Colonic mucosa (tissue), 4 donors: ENCODE data around the gene PGA4. TPM values are rescaled to one million over a fixed set of nuclear protein-coding genes. Genes with fewer than 3 reads are reported as not detected.
"Not testable (repeated sequence)": the region's sequence is repeated elsewhere in the genome, so short reads cannot be mapped to it uniquely, and the experiment has no call there.

Experiments
- DNase-seq: peaks from one replicate; pipeline ENCODE4 v3.0.0-alpha.2; 2020
- H3K27ac ChIP-seq: fragments of 200-600 bp; one replicate; pipeline ENCODE4 v1.8.0; 2021
- H3K27me3 ChIP-seq: fragments of 200-600 bp; one replicate; pipeline ENCODE4 v1.8.0; 2021
- H3K36me3 ChIP-seq: fragments of 200-600 bp; one replicate; pipeline ENCODE4 v1.8.0; 2021
- H3K4me1 ChIP-seq: fragments of 200-600 bp; one replicate; pipeline ENCODE4 v1.8.0; 2021; ENCODE audit warnings: mild to moderate bottlenecking
- H3K4me3 ChIP-seq: fragments of 200-600 bp; one replicate; pipeline ENCODE4 v1.8.0; 2021
- H3K9ac ChIP-seq, 2 donors: one replicate each; pipeline ENCODE4 v1.7.0; 2013; ENCODE audit warnings: control low read depth in 2 of 2, low read depth in 2 of 2, low read length in 2 of 2
- H3K9me3 ChIP-seq: fragments of 200-600 bp; one replicate; pipeline ENCODE4 v1.8.0; 2021
- intact Hi-C: fragments of 100-400 bp; cut with DNase I; formaldehyde crosslinking; loops from one replicate; pipeline ENCODE4 v1.14.1; 2022
- total RNA-seq, 2 donors: library from RNA; stranded (reverse); fragmentation: NEBNext Ultra II Directional in 1 of 2; extraction: Animal tissue kit (Norgen Biotek cat#: 25700) in 1 of 2; gene quantifications; one replicate each; pipeline ENCODE4 v1.2.1, GENCODE V29; 2021
- TF ChIP-seq, protein P1 (sequence below): fragments of 200-600 bp; IDR thresholded peaks from one replicate; pipeline ENCODE4 v1.8.0; 2022; ENCODE audit warnings: antibody characterized with exemption, mild to moderate bottlenecking
- donor health status: healthy.
- donor health status: DM: no; HTN: no; CAD: no.
- donor health status: DM: no; HTN: no; CAD: no.

PGA4 gene
- total RNA-seq, 2 donors from 2014 or later, result not detected

DNA sequence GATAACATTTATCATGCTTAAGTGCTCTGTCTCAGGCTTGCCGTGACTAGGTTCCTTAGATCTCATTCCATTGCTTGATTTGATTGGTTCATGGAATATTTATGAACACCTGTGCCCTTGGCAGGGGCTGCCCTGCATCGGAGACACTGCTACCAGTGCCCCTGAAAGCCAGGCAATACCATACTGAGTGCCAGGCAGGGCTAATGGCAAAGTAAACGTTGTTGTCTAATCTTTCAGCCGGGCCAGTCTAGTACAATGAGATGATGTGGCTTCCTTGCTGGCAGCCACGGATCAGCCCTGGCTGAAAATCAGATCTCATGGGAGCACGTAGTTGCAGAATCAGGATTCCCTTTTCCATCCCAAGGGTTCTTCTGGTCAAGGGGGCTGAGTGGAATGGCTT is 23.8 kb upstream of the PGA4 start:
- Histone ChIP-seq H3K36me3 (no peaks in the 10 kb centered on the region), H3K9me3 (no peaks in the 10 kb centered on the region), H3K27ac (no peak overlapping the region), H3K27me3 (no peaks in the 10 kb centered on the region), H3K4me3 (no peak overlapping the region), H3K4me1 (no peaks in the 10 kb centered on the region), H3K9ac (no peak overlapping the region)
- intact Hi-C loops, result no loop called here
- TF ChIP-seq, protein P1, sequence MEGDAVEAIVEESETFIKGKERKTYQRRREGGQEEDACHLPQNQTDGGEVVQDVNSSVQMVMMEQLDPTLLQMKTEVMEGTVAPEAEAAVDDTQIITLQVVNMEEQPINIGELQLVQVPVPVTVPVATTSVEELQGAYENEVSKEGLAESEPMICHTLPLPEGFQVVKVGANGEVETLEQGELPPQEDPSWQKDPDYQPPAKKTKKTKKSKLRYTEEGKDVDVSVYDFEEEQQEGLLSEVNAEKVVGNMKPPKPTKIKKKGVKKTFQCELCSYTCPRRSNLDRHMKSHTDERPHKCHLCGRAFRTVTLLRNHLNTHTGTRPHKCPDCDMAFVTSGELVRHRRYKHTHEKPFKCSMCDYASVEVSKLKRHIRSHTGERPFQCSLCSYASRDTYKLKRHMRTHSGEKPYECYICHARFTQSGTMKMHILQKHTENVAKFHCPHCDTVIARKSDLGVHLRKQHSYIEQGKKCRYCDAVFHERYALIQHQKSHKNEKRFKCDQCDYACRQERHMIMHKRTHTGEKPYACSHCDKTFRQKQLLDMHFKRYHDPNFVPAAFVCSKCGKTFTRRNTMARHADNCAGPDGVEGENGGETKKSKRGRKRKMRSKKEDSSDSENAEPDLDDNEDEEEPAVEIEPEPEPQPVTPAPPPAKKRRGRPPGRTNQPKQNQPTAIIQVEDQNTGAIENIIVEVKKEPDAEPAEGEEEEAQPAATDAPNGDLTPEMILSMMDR, result no peak
- no peak for DNase-seq

GRCh38 chr11:61198948-61199523 is 23.1 kb upstream of the PGA4 start:
- no peak overlapping the region for H3K9ac ChIP-seq
- H3K9me3 ChIP-seq, result no peaks in the 10 kb centered on the region
- no peaks in the 10 kb centered on the region for H3K27me3 ChIP-seq
- no peak overlapping the region for H3K4me3 ChIP-seq
- intact Hi-C loops, result no loop called here
- no peak for DNase-seq
- no peaks in the 10 kb centered on the region for H3K4me1 ChIP-seq
- no peaks in the 10 kb centered on the region for H3K36me3 ChIP-seq
- TF ChIP-seq, protein P1, result no peak
- no peak overlapping the region for H3K27ac ChIP-seq

GRCh38 chr11:61201476-61201875 is 20.7 kb upstream of the PGA4 start:
- H3K4me1 ChIP-seq, result no peaks in the 10 kb centered on the region
- no peaks in the 10 kb centered on the region for H3K36me3 ChIP-seq
- no peaks in the 10 kb centered on the region for H3K9me3 ChIP-seq
- no peak overlapping the region for H3K27ac ChIP-seq
- no peak for DNase-seq
- intact Hi-C loops, result no loop called here
- no peak overlapping the region for H3K9ac ChIP-seq
- TF ChIP-seq, protein P1, result no peak
- H3K4me3 ChIP-seq, result no peak overlapping the region
- H3K27me3 ChIP-seq, result no peaks in the 10 kb centered on the region

DNA sequence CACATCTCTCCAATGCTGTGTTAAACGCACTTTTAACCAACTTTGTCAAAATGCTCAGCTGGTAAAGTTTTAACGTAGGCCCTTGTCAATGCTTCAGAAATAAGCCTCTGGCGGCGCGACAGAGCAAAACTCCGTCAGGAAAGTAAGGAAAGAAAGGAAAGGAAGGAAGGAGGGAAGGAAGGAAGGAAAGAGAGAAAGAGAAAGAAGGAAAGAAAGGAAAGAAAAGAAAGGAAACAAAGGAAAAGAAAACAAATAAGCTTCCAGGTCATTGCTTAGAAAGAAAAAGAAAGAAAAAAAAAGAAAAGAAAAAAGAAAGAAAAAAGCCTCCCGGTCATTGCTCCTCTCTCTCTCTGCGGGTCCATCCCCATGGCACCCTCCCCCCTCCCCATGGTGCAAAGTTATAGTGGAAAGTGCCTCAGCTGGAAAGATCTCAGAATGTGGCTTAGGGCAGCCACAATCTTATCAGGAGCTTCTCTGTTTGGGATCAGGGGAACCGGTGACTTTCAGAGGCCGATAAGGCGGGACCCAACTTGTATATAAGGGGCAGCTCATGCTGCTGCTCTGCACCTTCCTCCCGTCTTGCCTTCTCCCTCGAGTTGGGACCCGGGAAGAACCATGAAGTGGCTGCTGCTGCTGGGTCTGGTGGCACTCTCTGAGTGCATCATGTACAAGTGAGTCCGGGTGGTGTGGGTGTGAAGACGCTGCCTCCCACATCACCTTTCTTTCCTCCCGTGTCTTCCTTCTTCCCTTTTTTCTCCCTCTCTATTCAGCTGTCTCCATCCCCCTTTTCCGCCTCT is 19.0 kb upstream of the PGA4 start, which contains the start of gene PGA3:
Gene PGA3, plus strand, starts transcription at position 566 of the 797 bp plus-strand sequence. Its CDS starts 50 bp downstream, at position 616.
- H3K9me3 ChIP-seq, H3K27me3 ChIP-seq, H3K9ac ChIP-seq, H3K36me3 ChIP-seq, DNase-seq, H3K4me1 ChIP-seq, H3K27ac ChIP-seq, intact Hi-C loops, H3K4me3 ChIP-seq: not testable (repeated sequence)

GRCh38 chr11:61203873-61204272 is 18.3 kb upstream of the PGA4 start:
- H3K36me3 ChIP-seq, intact Hi-C loops, H3K9ac ChIP-seq, H3K27ac ChIP-seq, DNase-seq, H3K4me1 ChIP-seq, H3K4me3 ChIP-seq, H3K27me3 ChIP-seq, H3K9me3 ChIP-seq: not testable (repeated sequence)

DNA sequence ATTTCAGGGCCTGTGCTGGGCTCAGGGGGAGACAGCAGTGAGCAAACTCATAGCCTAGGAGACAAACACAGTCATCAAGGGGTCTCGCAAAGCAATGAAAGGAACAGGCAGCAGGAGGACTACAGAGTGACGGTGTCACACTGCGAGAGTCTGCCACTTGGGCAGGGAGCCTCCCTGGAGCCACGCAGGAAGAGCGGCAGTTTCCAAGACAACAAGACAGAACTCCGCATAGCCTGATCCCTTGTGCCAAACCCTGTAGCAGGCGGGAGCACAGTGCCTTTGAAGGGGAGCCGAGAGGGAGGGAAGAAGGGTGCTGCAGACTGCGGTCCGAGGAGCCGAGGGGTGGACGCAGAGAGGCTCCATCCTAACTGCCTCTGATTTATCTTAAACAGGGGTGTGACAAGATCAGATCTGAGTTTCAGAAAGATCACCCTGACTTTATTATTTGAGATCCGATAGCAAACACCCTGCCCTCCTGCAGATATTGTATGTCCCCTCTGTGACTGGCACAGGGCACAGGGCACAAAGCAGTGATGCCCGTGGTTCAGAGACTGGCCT is 17.6 kb upstream of the PGA4 start:
- H3K4me3 ChIP-seq, H3K9me3 ChIP-seq, H3K4me1 ChIP-seq, H3K36me3 ChIP-seq, DNase-seq, intact Hi-C loops, H3K27me3 ChIP-seq, H3K27ac ChIP-seq, H3K9ac ChIP-seq: not testable (repeated sequence)

DNA sequence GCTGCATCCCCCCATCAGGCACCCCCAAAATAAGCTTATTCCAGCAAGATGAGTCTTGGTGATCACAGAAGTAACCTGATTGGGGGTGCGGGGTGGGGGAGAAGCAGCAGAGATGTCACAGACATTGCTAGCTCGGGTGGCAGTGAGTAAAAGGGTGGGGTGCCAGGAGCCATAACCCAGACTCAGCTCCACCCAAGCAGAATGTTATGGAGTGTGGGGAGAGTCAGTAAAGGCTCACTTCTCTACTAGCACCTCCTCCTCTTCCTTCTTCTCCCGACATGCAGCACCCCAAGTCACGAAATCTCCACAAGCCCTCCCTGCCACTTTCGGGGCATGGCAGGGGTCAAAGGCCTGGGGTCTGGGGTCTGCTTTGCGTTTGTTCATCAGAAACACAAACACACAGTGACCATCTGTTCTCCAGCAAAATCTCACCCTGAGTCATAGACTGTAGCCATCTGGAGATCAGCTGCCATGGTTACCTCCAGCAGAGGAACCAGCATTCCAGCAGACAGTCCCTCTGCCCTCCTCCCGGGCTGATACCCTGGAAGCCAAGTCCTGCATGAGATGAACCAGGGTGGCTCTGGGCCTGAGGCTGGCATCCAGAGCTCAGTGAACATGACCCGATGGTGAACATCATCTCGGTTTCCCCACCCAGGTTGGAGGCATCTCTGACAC is 14.4 kb upstream of the PGA4 start:
- H3K27ac ChIP-seq, H3K27me3 ChIP-seq, DNase-seq, H3K4me1 ChIP-seq, H3K4me3 ChIP-seq, H3K9ac ChIP-seq, intact Hi-C loops, H3K9me3 ChIP-seq, H3K36me3 ChIP-seq: not testable (repeated sequence)

DNA sequence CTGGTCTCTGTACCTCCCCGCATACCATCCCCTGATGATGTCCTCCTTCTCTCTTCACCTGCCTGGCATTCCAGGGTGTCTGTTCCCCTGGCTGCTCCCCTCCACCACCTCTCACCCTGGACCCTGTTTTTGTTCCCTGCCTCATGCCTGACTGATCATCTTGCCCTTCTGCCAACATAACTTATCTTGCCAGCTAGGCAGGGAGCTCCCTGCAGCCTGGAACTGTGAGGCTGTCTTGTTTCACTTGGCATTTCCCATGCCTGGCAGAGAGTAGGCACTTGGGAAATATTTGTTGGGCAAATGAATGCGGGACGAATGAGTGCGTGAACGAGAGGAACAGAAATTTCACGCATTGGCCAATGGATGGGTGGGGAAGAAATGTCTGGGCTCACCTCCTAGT is 11.5 kb upstream of the PGA4 start:
- H3K9ac ChIP-seq, H3K4me1 ChIP-seq, intact Hi-C loops, H3K9me3 ChIP-seq, H3K4me3 ChIP-seq, DNase-seq, H3K36me3 ChIP-seq, H3K27me3 ChIP-seq, H3K27ac ChIP-seq: not testable (repeated sequence)

- DNase-seq, H3K9ac ChIP-seq, H3K4me1 ChIP-seq, H3K4me3 ChIP-seq, H3K27ac ChIP-seq, H3K9me3 ChIP-seq, intact Hi-C loops, H3K27me3 ChIP-seq, H3K36me3 ChIP-seq: not testable (repeated sequence)
Measured at GRCh38 chr11:61211327-61211952, 10.7 kb upstream of the PGA4 start.

DNA sequence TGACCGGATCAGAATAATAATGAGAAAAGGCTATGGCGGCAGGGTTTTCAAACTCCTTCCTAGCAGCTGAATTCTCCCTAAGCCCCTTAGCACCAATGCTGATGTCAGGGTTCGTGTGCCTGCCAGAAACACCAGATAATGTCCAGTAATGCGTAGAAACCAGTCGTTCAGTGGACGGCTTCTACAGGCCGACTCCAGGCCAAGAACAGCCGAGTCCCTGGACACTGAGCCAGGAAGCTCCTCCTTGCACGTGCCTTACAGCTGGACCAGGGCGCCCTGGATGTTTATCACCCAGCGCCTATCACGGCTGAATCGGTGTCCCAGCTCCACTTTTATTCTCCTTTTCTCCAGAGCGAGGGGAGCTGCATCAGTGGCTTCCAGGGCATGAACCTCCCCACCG is 9.9 kb upstream of the PGA4 start:
- H3K27me3 ChIP-seq, H3K9ac ChIP-seq, H3K4me3 ChIP-seq, H3K9me3 ChIP-seq, intact Hi-C loops, H3K27ac ChIP-seq, DNase-seq, H3K4me1 ChIP-seq, H3K36me3 ChIP-seq: not testable (repeated sequence)
